K562 (cell line): ENCODE data around the gene ZEB2. TPM values are rescaled to one million over a fixed set of nuclear protein-coding genes. Genes with fewer than 3 reads are reported as not detected.

ENCODE experiments used
- ARHGAP35 ChIP-seq: fragments of 450-650 bp; IDR thresholded peaks from 2 replicates; pipeline ENCODE4 v1.6.1; 2018; ENCODE audit not compliant: partially characterized antibody
- C11orf30 ChIP-seq: fragments of 450-650 bp; IDR thresholded peaks from 2 replicates; pipeline ENCODE4 v1.6.1; 2016; ENCODE audit warnings: low read depth, mild to moderate bottlenecking
- CBX2 ChIP-seq: fragments of 200-600 bp; sonication (generic); IDR thresholded peaks from one replicate; pipeline ENCODE4 v1.6.1; 2012; ENCODE audit warnings: mild to moderate bottlenecking, low read length, inconsistent platforms; ENCODE audit not compliant: insufficient read depth, poor library complexity, severe bottlenecking
- E2F3 ChIP-seq: fragments of 250-450 bp; sonication (Bioruptor Pico); IDR thresholded peaks from 2 replicates; pipeline ENCODE4 v1.4.0; 2020; ENCODE audit warnings: mild to moderate bottlenecking
- EP400 ChIP-seq: fragments of 450-650 bp; IDR thresholded peaks from 2 replicates; pipeline ENCODE4 v1.6.1; 2017; ENCODE audit warnings: antibody characterized with exemption, mild to moderate bottlenecking, moderate library complexity
- ID3 ChIP-seq, 2 experiments: fragments of 250-450 bp in 1 of 2; fragments of 450-650 bp in 1 of 2; sonication (Bioruptor Pico) in 1 of 2; IDR thresholded peaks; 2 replicates each; pipeline versions ENCODE4 v1.6.1 to v1.8.0; 2016 to 2021; ENCODE audit warnings: mild to moderate bottlenecking in 2 of 2, moderate library complexity in 2 of 2, missing compliant biosample characterization in 1 of 2, missing genetic modification characterization in 1 of 2
- LCOR ChIP-seq: sonication (generic); formaldehyde crosslinking; IDR thresholded peaks from 2 replicates; pipeline ENCODE4 v1.8.0; 2022; ENCODE audit warnings: mild to moderate bottlenecking, missing genetic modification reagents
- MAFG ChIP-seq: fragments of 450-650 bp; conservative IDR thresholded peaks from 2 replicates; pipeline ENCODE4 v1.6.1; 2016; ENCODE audit warnings: missing genetic modification characterization, missing compliant biosample characterization
- NFXL1 ChIP-seq: fragments of 450-650 bp; formaldehyde crosslinking; IDR thresholded peaks from 2 replicates; pipeline ENCODE4 v1.4.0; 2021; ENCODE audit warnings: mild to moderate bottlenecking
- NONO ChIP-seq, 2 experiments: fragments of 200-400 bp in 1 of 2; fragments of 450-650 bp in 1 of 2; formaldehyde crosslinking in 1 of 2; IDR thresholded peaks; 2 replicates each; pipeline ENCODE4 v1.6.1; 2017; ENCODE audit warnings: low read depth in 2 of 2, mild to moderate bottlenecking in 2 of 2, moderate library complexity in 2 of 2, low read length in 1 of 2
- RBBP5 ChIP-seq: fragments of 200-600 bp; sonication (generic); IDR thresholded peaks from 2 replicates; pipeline ENCODE4 v1.6.1; 2012; ENCODE audit warnings: borderline replicate concordance, mild to moderate bottlenecking, low read length, control low read depth, inconsistent platforms; ENCODE audit not compliant: insufficient read depth, poor library complexity, severe bottlenecking
- SRF ChIP-seq, 2 experiments: fragments of 250-450, 450-650 bp in 1 of 2; sonication (Bioruptor Pico) in 1 of 2; sonication (generic) in 1 of 2; formaldehyde crosslinking; IDR thresholded peaks; 2 replicates each; pipeline versions ENCODE4 v1.5.0 to v1.5.1; 2020 to 2022; ENCODE audit warnings: mild to moderate bottlenecking in 1 of 2, missing genetic modification reagents in 1 of 2
- SRSF1 ChIP-seq: fragments of 200-400 bp; formaldehyde crosslinking; IDR thresholded peaks from 2 replicates; pipeline ENCODE4 v1.6.1; 2017; ENCODE audit warnings: mild to moderate bottlenecking, low read depth, low read length, moderate library complexity
- U2AF1 ChIP-seq: fragments of 200-400 bp; formaldehyde crosslinking; optimal IDR thresholded peaks from 2 replicates; pipeline ENCODE3; 2017; ENCODE audit warnings: mild to moderate bottlenecking, low read depth, low read length, moderate library complexity
- ZC3H4 ChIP-seq: sonication (generic); formaldehyde crosslinking; IDR thresholded peaks from 2 replicates; pipeline ENCODE4 v1.9.0; 2021; ENCODE audit warnings: missing genetic modification reagents, borderline replicate concordance
- ZFX ChIP-seq: sonication (generic); formaldehyde crosslinking; IDR thresholded peaks from 2 replicates; pipeline ENCODE4 v1.8.0; 2022; ENCODE audit warnings: mild to moderate bottlenecking, missing genetic modification reagents, moderate library complexity
- ZNF133 ChIP-seq: fragments of 250-450 bp; sonication (Bioruptor Pico); IDR thresholded peaks from 2 replicates; pipeline ENCODE4 v1.4.0; 2020; ENCODE audit warnings: mild to moderate bottlenecking
- ZNF23 ChIP-seq: fragments of 250-450 bp; sonication (Bioruptor Pico); IDR thresholded peaks from 2 replicates; pipeline ENCODE4 v1.4.0; 2020; ENCODE audit warnings: mild to moderate bottlenecking
- ZNF232 ChIP-seq: sonication (generic); formaldehyde crosslinking; IDR thresholded peaks from 2 replicates; pipeline ENCODE4 v1.8.0; 2022; ENCODE audit warnings: mild to moderate bottlenecking, missing genetic modification reagents
- ZNF239 ChIP-seq: fragments of 250-450 bp; sonication (Bioruptor Pico); IDR thresholded peaks from 2 replicates; pipeline ENCODE4 v1.4.0; 2020; ENCODE audit warnings: mild to moderate bottlenecking
- ZNF75A ChIP-seq: fragments of 450-650 bp; formaldehyde crosslinking; IDR thresholded peaks from 2 replicates; pipeline ENCODE4 v1.4.0; 2020; ENCODE audit warnings: mild to moderate bottlenecking
- polyA plus RNA-seq, 8 experiments: library from polyadenylated mRNA; depleted of rRNA in 4 of 8; stranded (reverse) in 5 of 8; unstranded in 3 of 8; fragments of >200 nt; fragmentation: Nextera tagmentation in 2 of 8; fragmentation: Illumina TruSeq in 1 of 8; extraction: Ambion mirVana in 2 of 8; extraction: Trizol in 1 of 8; gene quantifications; 2 replicates each; pipeline versions ENCODE4 v1.2.1 to v1.2.3, GENCODE V29; 2011 to 2014; ENCODE audit warnings: inconsistent platforms in 1 of 8, missing spikeins in 1 of 8
- total RNA-seq, 7 experiments: library from RNA; depleted of rRNA in 6 of 7; stranded (reverse); fragments of >200 nt in 6 of 7; fragmentation: Illumina TruSeq in 2 of 7; extraction: Trizol in 2 of 7; gene quantifications; 2 replicates each; pipeline versions ENCODE4 v1.2.1 to v1.2.3, GENCODE V29; 2011 to 2021; ENCODE audit warnings: low replicate concordance in 1 of 7
- TF ChIP-seq, protein P1 (sequence below): sonication (generic); formaldehyde crosslinking; IDR thresholded peaks from 2 replicates; pipeline ENCODE4 v1.8.1; 2023; ENCODE audit warnings: mild to moderate bottlenecking, missing genetic modification reagents
- TF ChIP-seq, protein P2 (sequence below): sonication (generic); IDR thresholded peaks from 2 replicates; pipeline ENCODE4 v1.6.1; 2016
- TF ChIP-seq, protein P3 (sequence below), 2 experiments: fragments of 200-800 bp in 1 of 2; sonication (Bioruptor generic) in 1 of 2; sonication (generic) in 1 of 2; formaldehyde crosslinking in 1 of 2; IDR thresholded peaks in 1 of 2; conservative IDR thresholded peaks in 1 of 2; 2 replicates each; pipeline versions ENCODE4 v1.5.0 to v1.6.1; 2016 to 2020; ENCODE audit warnings: missing compliant biosample characterization in 1 of 2, missing genetic modification characterization in 1 of 2, missing genetic modification reagents in 1 of 2

The ZEB2 gene
- total and polyA plus RNA-seq, 9 of the 15 experiments (the other 6 are each of a cell fraction or from before 2014, with no cell fraction given): 15.1 to 113 (median 72.3) TPM

DNA sequence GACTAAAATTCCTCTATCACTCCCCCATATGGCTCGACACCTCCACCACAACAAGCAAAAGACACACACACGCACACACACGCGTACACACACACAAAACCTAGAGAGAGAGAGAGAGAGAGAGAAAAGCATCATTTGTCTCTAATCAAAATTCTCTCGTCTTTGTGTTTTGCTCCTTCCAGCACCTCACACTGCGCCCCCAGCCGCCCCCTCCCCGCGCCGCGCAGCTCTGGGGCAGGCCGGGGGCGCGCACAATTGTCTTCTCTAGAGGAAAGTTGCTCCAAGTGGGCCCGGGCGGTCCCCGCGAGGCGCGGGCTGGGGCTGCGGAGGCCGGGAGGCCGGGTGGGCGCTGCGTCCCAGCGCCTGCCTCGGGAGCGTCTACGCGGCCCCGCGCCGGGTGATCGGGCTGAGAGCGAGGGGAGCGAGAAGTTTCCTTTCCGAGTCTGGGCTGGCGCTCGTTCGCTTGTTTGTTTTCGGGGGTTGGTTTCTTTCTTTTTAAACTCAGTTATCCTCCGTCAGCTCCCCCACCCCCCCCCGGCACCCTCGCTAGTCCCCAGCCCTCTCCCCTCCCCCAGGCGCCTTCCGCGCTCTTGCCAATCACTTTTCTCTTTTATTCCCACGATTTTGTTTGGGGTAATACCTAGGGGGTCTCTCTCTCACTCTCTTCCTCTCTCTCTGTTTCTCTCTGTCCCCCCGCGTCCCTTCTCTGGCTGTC is 4.1 kb downstream of the ZEB2 start (continued):
- TF ChIP-seq, protein P1, sequence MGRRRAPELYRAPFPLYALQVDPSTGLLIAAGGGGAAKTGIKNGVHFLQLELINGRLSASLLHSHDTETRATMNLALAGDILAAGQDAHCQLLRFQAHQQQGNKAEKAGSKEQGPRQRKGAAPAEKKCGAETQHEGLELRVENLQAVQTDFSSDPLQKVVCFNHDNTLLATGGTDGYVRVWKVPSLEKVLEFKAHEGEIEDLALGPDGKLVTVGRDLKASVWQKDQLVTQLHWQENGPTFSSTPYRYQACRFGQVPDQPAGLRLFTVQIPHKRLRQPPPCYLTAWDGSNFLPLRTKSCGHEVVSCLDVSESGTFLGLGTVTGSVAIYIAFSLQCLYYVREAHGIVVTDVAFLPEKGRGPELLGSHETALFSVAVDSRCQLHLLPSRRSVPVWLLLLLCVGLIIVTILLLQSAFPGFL: no peak
- peak; percentile 36; the same call in 1 of the 2 replicates for TF ChIP-seq ZFX (CRISPR knock-in tag)
- TF ChIP-seq EP400: 0 out of 2 replicates have a peak, but pooled peaks have one; percentile 1
- no peak for TF ChIP-seq ZNF232 (CRISPR knock-in tag)
- no peak for TF ChIP-seq CBX2
- 0 out of 4 replicates have a peak, but pooled peaks of 1 of the 2 experiments have one; percentile 32 for TF ChIP-seq NONO (IDR thresholded peaks at IDR 0.05; ENCODE audit: low read depth in 2 of 2, low read length in 1 of 2)
- TF ChIP-seq U2AF1: peak; percentile 15
- TF ChIP-seq SRSF1: no peak
- no peak for TF ChIP-seq ARHGAP35
- no peak for TF ChIP-seq ZNF75A (CRISPR knock-in tag)
- peak; percentile 94 for TF ChIP-seq RBBP5
- TF ChIP-seq ZC3H4 (CRISPR knock-in tag): no peak
- TF ChIP-seq MAFG (tag): no peak
- no peak for TF ChIP-seq ZNF23 (CRISPR knock-in tag)
- 0 out of 2 replicates have a peak, but pooled peaks have one; percentile 59 for TF ChIP-seq E2F3 (CRISPR knock-in tag)
- no peak for TF ChIP-seq C11orf30
- TF ChIP-seq ZNF239: peak; percentile 18; the same call in 1 of the 2 replicates
- peak; percentile 41; the same call in 1 of the 2 replicates for TF ChIP-seq LCOR
- no peak for TF ChIP-seq ID3 (CRISPR knock-in tag; IDR thresholded peaks at IDR 0.05)
- TF ChIP-seq ID3 (tag; IDR thresholded peaks at IDR 0.05): no peak
- TF ChIP-seq NFXL1: peak; percentile 47; the same call in 1 of the 2 replicates
- no peak for TF ChIP-seq ZNF133 (CRISPR knock-in tag)
- no peak for TF ChIP-seq SRF (CRISPR knock-in tag; IDR thresholded peaks at IDR 0.05)
- TF ChIP-seq, protein P2, sequence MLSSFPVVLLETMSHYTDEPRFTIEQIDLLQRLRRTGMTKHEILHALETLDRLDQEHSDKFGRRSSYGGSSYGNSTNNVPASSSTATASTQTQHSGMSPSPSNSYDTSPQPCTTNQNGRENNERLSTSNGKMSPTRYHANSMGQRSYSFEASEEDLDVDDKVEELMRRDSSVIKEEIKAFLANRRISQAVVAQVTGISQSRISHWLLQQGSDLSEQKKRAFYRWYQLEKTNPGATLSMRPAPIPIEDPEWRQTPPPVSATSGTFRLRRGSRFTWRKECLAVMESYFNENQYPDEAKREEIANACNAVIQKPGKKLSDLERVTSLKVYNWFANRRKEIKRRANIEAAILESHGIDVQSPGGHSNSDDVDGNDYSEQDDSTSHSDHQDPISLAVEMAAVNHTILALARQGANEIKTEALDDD: no peak
- TF ChIP-seq, protein P3, sequence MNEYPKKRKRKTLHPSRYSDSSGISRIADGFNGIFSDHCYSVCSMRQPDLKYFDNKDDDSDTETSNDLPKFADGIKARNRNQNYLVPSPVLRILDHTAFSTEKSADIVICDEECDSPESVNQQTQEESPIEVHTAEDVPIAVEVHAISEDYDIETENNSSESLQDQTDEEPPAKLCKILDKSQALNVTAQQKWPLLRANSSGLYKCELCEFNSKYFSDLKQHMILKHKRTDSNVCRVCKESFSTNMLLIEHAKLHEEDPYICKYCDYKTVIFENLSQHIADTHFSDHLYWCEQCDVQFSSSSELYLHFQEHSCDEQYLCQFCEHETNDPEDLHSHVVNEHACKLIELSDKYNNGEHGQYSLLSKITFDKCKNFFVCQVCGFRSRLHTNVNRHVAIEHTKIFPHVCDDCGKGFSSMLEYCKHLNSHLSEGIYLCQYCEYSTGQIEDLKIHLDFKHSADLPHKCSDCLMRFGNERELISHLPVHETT (CRISPR knock-in tag; conservative IDR thresholded peaks at IDR 0.05 in 1 of 2, IDR thresholded peaks at IDR 0.05 in 1 of 2): 0 out of 4 replicates have a peak, but pooled peaks of 1 of the 2 experiments have one; percentile 22
